ENCODE measurements around the gene RPS6KA2. TPM values are rescaled to one million over a fixed set of nuclear protein-coding genes. Genes with fewer than 3 reads are reported as not detected.

Gene RPS6KA2
- polyA plus RNA-seq, 1 donor: 12.5 TPM

GRCh38 chr6:166446146-166446545 lies 180.9 kb downstream of the RPS6KA2 start:
- Histone ChIP-seq H3K36me3 (ENCODE audit: control insufficient read depth, insufficient read depth, low read length) (peaks cover 5% of the 10 kb centered on the region), H3K27me3 (ENCODE audit: control insufficient read depth, insufficient read depth, low read length) (no peaks in the 10 kb centered on the region), H3K9me3 (ENCODE audit: control insufficient read depth, low read depth, low read length) (no peaks in the 10 kb centered on the region), H3K4me3 (ENCODE audit: low read length) (no peak overlapping the region), H3K27ac (ENCODE audit: low read length) (no peak overlapping the region), H3K4me1 (ENCODE audit: control insufficient read depth, insufficient read depth, low read length) (no peaks in the 10 kb centered on the region)
- no peak for DNase-seq
- WGBS (ENCODE audit: insufficient coverage, low lambda C conversion rate): no CpG with 5 or more reads among the region's 13 CpGs

GRCh38 chr6:166444446-166444845 lies 182.6 kb downstream of the RPS6KA2 start:
- Histone ChIP-seq H3K27me3 (ENCODE audit: control insufficient read depth, insufficient read depth, low read length) (no peaks in the 10 kb centered on the region), H3K9me3 (ENCODE audit: control insufficient read depth, low read depth, low read length) (no peaks in the 10 kb centered on the region), H3K4me1 (ENCODE audit: control insufficient read depth, insufficient read depth, low read length) (no peaks in the 10 kb centered on the region), H3K27ac (ENCODE audit: low read length) (no peak overlapping the region), H3K36me3 (ENCODE audit: control insufficient read depth, insufficient read depth, low read length) (peaks cover 2% of the 10 kb centered on the region), H3K4me3 (ENCODE audit: low read length) (no peak overlapping the region)
- no CpG with 5 or more reads among the region's 15 CpGs for WGBS (ENCODE audit: insufficient coverage, low lambda C conversion rate)
- no peak for DNase-seq

GRCh38 chr6:166443166-166443565 lies 183.9 kb downstream of the RPS6KA2 start:
- WGBS (ENCODE audit: insufficient coverage, low lambda C conversion rate): 57% methylated on average over 1 of the region's 8 CpGs
- H3K4me1 ChIP-seq (ENCODE audit: control insufficient read depth, insufficient read depth, low read length): no peaks in the 10 kb centered on the region
- no peak for DNase-seq

GRCh38 chr6:166442131-166442685 lies 184.8 kb downstream of the RPS6KA2 start:
- no peaks in the 10 kb centered on the region for H3K27me3 ChIP-seq (ENCODE audit: control insufficient read depth, insufficient read depth, low read length)
- no peaks in the 10 kb centered on the region for H3K9me3 ChIP-seq (ENCODE audit: control insufficient read depth, low read depth, low read length)
- 83% methylated on average over 7 of the region's 18 CpGs for WGBS (ENCODE audit: insufficient coverage, low lambda C conversion rate)
- DNase-seq: no peak
- no peaks in the 10 kb centered on the region for H3K4me1 ChIP-seq (ENCODE audit: control insufficient read depth, insufficient read depth, low read length)
- H3K27ac ChIP-seq (ENCODE audit: low read length): no peak overlapping the region
- no peak overlapping the region for H3K4me3 ChIP-seq (ENCODE audit: low read length)
- peaks cover 2% of the 10 kb centered on the region for H3K36me3 ChIP-seq (ENCODE audit: control insufficient read depth, insufficient read depth, low read length)

More at GRCh38 chr6:166443166-166443565, 183.9 kb downstream of the RPS6KA2 start:
- H3K4me3 ChIP-seq (ENCODE audit: low read length): no peak overlapping the region
- no peak overlapping the region for H3K27ac ChIP-seq (ENCODE audit: low read length)
- H3K9me3 ChIP-seq (ENCODE audit: control insufficient read depth, low read depth, low read length): no peaks in the 10 kb centered on the region
- peaks cover 2% of the 10 kb centered on the region for H3K36me3 ChIP-seq (ENCODE audit: control insufficient read depth, insufficient read depth, low read length)
- no peaks in the 10 kb centered on the region for H3K27me3 ChIP-seq (ENCODE audit: control insufficient read depth, insufficient read depth, low read length)

GRCh38 chr6:166441325-166442078 lies 185.5 kb downstream of the RPS6KA2 start:
- Histone ChIP-seq H3K9me3 (ENCODE audit: control insufficient read depth, low read depth, low read length) (no peaks in the 10 kb centered on the region), H3K27me3 (ENCODE audit: control insufficient read depth, insufficient read depth, low read length) (no peaks in the 10 kb centered on the region), H3K27ac (ENCODE audit: low read length) (no peak overlapping the region), H3K36me3 (ENCODE audit: control insufficient read depth, insufficient read depth, low read length) (peaks cover 2% of the 10 kb centered on the region), H3K4me1 (ENCODE audit: control insufficient read depth, insufficient read depth, low read length) (no peaks in the 10 kb centered on the region), H3K4me3 (ENCODE audit: low read length) (no peak overlapping the region)
- WGBS (ENCODE audit: insufficient coverage, low lambda C conversion rate): no CpG with 5 or more reads among the region's 19 CpGs
- no peak for DNase-seq

- DNase-seq: no peak
- 98% methylated on average over 14 of the region's 15 CpGs for WGBS (ENCODE audit: insufficient coverage, low lambda C conversion rate)
- H3K36me3 ChIP-seq (ENCODE audit: control insufficient read depth, insufficient read depth, low read length): no peaks in the 10 kb centered on the region
- H3K9me3 ChIP-seq (ENCODE audit: control insufficient read depth, low read depth, low read length): no peaks in the 10 kb centered on the region
- H3K4me3 ChIP-seq (ENCODE audit: low read length): no peak overlapping the region
- H3K27me3 ChIP-seq (ENCODE audit: control insufficient read depth, insufficient read depth, low read length): no peaks in the 10 kb centered on the region
- no peaks in the 10 kb centered on the region for H3K4me1 ChIP-seq (ENCODE audit: control insufficient read depth, insufficient read depth, low read length)
- no peak overlapping the region for H3K27ac ChIP-seq (ENCODE audit: low read length)
Observed at GRCh38 chr6:166440729-166441128, 186.3 kb downstream of the RPS6KA2 start.

GRCh38 chr6:166440106-166440505 lies 186.9 kb downstream of the RPS6KA2 start:
- 86% methylated on average over 5 of the region's 11 CpGs for WGBS (ENCODE audit: insufficient coverage, low lambda C conversion rate)
- no peaks in the 10 kb centered on the region for H3K9me3 ChIP-seq (ENCODE audit: control insufficient read depth, low read depth, low read length)
- DNase-seq: no peak
- H3K27me3 ChIP-seq (ENCODE audit: control insufficient read depth, insufficient read depth, low read length): no peaks in the 10 kb centered on the region
- no peaks in the 10 kb centered on the region for H3K36me3 ChIP-seq (ENCODE audit: control insufficient read depth, insufficient read depth, low read length)
- H3K27ac ChIP-seq (ENCODE audit: low read length): no peak overlapping the region
- no peak overlapping the region for H3K4me3 ChIP-seq (ENCODE audit: low read length)
- H3K4me1 ChIP-seq (ENCODE audit: control insufficient read depth, insufficient read depth, low read length): no peaks in the 10 kb centered on the region

GRCh38 chr6:166439366-166440091 lies 187.5 kb downstream of the RPS6KA2 start:
- Histone ChIP-seq H3K9me3 (ENCODE audit: control insufficient read depth, low read depth, low read length) (no peaks in the 10 kb centered on the region), H3K36me3 (ENCODE audit: control insufficient read depth, insufficient read depth, low read length) (no peaks in the 10 kb centered on the region), H3K4me3 (ENCODE audit: low read length) (no peak overlapping the region), H3K27ac (ENCODE audit: low read length) (no peak overlapping the region), H3K4me1 (ENCODE audit: control insufficient read depth, insufficient read depth, low read length) (no peaks in the 10 kb centered on the region), H3K27me3 (ENCODE audit: control insufficient read depth, insufficient read depth, low read length) (no peaks in the 10 kb centered on the region)
- no peak for DNase-seq
- no CpG with 5 or more reads among the region's 10 CpGs for WGBS (ENCODE audit: insufficient coverage, low lambda C conversion rate)

- Histone ChIP-seq H3K4me1 (ENCODE audit: control insufficient read depth, insufficient read depth, low read length) (no peaks in the 10 kb centered on the region), H3K27ac (ENCODE audit: low read length) (no peak overlapping the region), H3K27me3 (ENCODE audit: control insufficient read depth, insufficient read depth, low read length) (no peaks in the 10 kb centered on the region), H3K36me3 (ENCODE audit: control insufficient read depth, insufficient read depth, low read length) (no peaks in the 10 kb centered on the region), H3K4me3 (ENCODE audit: low read length) (no peak overlapping the region), H3K9me3 (ENCODE audit: control insufficient read depth, low read depth, low read length) (no peaks in the 10 kb centered on the region)
- WGBS (ENCODE audit: insufficient coverage, low lambda C conversion rate): 80% methylated on average over 3 of the region's 16 CpGs
- no peak for DNase-seq
Observed at GRCh38 chr6:166438211-166438861, 188.7 kb downstream of the RPS6KA2 start.

- Histone ChIP-seq H3K27ac (ENCODE audit: low read length) (no peak overlapping the region), H3K36me3 (ENCODE audit: control insufficient read depth, insufficient read depth, low read length) (no peaks in the 10 kb centered on the region), H3K27me3 (ENCODE audit: control insufficient read depth, insufficient read depth, low read length) (no peaks in the 10 kb centered on the region), H3K4me3 (ENCODE audit: low read length) (no peak overlapping the region), H3K9me3 (ENCODE audit: control insufficient read depth, low read depth, low read length) (no peaks in the 10 kb centered on the region), H3K4me1 (ENCODE audit: control insufficient read depth, insufficient read depth, low read length) (no peaks in the 10 kb centered on the region)
- DNase-seq: no peak
- no CpG with 5 or more reads among the region's 15 CpGs for WGBS (ENCODE audit: insufficient coverage, low lambda C conversion rate)
Observed at GRCh38 chr6:166437661-166438060, 189.4 kb downstream of the RPS6KA2 start.
